ENCODE results near the gene UQCC2.

UQCC2 gene

DNA sequence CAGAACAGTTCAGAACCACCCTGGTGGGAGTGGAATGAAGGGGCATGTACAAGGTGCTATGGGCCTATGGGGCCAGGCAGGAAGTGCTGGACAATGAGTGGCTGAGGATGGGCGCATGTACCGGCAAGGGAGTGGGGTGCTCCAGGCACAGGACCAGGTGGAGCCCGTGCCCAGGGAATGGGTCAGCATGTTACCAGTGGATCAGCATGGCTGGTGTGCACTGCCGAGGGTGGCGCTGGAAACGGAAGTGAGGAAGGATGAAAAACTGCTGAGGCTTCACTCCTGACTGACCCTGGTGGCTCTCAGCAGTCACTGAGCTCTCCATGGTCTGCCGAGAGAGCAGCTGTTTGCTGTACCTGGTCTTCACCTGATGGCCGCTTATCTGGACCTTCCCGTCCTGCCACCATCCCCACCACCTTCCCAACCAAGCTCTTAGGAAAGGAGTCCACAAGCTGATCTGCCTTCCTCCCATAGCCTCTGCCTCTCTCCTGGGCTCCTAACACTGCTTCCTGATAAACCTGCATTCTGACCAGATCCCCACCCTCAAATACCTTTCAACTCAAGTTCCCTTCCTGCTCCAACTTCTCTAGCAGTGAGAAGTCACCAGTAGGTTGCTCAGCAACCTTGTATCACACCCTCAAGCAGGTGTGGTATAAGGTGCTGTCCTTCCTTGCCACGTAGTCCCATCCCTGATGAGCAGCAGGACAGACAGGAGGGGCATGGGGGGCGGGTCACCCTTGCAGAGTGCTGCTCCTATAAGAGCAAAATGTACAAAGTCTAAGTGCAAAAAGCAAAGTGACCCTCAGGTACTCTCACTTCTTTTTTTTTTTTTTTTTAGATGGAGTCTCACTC is 7.1 kb downstream of the UQCC2 start:
- no peak for DNase-seq

DNA sequence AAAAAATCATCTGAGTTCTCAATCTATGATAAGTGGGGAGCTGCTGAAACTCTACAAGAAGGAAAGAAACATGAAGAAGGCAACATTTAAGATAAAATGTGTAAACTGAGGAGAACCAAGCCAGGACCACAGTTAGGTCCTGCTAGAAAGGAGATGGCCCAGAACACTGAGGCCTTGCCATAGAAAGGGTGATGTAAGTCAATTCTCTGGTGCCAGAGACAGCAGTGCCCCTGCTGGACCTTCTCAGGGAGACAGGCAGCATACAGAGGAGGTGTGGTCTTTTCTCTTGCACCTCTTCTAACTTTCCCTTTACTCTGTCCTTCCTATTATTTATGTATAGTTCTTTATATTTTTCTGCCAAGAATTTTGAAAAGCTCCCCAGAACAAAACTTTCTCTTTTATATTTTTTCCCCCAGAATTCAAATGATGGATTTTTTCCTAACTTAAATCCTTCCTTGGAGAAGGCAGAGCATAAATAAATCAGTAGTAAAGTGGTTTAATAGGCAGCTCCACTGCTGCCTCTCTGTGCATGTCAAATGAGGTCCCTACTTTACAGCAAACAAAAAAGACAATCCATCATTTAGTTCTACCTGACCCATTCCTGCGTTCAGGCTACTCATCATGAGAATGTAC is 9.0 kb downstream of the UQCC2 start:
- peak; percentile 54 for DNase-seq

DNA sequence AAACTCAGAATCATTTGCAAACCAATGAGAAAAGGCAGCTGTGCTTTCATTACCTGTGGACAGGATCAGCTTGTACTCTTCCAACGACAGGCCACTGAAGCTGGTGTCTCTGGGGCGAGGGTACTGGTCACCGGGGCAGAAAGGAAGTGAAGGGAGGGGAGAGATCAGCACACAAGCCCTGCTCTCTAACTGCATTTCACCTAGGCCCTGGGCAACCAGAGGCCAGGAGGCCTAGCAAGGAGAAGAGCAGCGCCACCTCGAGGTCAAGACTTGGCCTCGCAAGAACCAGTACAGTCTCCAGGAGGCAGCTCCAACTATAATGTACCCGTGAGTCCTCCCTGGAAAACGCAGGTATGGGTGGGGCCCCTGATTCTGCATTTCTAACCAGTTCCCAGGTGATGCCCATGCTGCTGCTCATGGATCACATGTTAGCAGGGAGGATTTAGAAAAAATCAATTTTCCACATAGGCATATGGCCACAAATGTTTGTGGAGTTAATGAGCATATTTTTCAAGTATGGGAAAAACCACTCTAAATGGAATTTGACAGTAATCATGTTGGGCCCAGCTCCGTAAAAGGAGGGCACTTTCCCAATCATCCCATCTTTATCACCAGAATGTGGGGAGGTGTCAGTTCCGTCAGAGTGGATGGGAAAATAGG is 11.0 kb downstream of the UQCC2 start:
- peak; percentile 46 for DNase-seq

DNA sequence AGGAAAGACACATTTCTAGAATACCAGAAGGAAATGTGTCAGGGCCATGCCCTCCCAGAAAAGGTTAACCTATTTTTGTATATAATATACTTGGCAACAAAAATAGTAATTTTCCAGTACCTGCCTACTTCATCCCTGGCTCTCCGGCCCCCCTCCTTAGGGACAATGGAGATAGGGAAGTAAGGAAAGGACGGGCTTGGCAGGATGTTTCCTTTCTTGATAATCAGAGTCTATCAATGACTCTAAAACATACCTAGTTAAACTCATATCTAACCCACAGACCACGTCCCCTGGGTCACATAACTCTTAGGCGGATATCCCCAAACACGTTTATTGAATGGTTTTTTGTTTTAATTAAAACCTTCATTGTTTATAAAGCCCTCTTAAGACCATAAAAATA is 11.8 kb downstream of the UQCC2 start:
- no peak for DNase-seq

DNA sequence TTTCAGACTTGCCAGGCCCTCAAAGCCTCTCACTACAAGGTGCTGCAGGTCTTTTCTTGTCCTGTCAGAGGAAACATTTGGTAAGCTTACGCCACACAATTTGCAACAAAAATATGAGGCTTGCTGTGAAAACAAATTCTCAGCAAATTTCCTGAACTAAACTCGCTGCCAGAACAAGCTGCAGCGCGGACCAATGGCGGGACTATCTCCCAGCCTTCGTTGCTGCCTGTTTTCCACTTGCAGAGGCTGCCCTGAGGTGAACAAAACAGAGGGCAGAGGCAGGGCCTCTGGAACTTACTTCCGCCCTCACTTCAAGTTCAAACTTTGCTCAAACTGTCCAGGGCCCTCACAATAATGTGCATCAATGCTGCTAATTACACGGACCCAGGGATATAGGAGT is 12.4 kb downstream of the UQCC2 start:
- DNase-seq = no peak

DNA sequence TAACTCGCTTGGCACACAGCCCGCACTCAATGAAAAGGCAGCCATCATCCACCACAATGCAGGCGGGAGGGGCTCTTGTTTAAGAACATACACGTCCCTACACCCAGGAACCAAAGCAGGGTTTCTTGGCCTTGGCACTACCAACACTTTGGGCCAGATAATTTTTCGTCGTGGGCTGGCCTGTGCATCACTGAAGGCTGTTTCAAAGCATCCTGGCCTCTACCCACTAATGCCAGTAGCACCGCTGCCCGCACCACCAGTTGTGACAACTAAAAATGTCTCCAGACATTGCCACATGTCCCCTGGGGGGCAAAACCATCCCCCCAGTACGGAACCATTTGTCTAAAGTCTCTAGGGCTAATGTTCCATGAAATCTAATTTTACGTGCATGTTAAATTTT is 13.0 kb downstream of the UQCC2 start:
- DNase-seq = no peak

DNA sequence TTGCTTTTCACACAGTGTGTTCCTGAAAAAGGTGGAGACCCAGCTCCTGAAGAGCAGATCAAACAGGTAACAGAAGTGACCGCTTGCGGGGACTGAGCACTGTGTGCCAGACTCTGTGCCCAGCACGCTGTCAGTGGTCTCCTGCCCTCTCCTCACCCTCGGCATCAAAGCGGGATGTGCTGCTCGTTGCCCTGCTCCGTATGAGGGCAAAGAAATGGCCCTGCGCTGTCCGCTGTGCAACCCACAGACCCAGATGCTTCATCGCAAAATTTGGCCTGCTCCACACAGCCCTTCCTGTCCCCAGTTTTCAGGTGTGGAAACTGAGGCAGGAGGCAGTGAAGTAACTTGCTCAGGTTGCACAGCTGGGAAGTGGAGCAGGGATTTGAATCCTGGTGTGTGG is 13.7 kb downstream of the UQCC2 start:
- DNase-seq = no peak

DNA sequence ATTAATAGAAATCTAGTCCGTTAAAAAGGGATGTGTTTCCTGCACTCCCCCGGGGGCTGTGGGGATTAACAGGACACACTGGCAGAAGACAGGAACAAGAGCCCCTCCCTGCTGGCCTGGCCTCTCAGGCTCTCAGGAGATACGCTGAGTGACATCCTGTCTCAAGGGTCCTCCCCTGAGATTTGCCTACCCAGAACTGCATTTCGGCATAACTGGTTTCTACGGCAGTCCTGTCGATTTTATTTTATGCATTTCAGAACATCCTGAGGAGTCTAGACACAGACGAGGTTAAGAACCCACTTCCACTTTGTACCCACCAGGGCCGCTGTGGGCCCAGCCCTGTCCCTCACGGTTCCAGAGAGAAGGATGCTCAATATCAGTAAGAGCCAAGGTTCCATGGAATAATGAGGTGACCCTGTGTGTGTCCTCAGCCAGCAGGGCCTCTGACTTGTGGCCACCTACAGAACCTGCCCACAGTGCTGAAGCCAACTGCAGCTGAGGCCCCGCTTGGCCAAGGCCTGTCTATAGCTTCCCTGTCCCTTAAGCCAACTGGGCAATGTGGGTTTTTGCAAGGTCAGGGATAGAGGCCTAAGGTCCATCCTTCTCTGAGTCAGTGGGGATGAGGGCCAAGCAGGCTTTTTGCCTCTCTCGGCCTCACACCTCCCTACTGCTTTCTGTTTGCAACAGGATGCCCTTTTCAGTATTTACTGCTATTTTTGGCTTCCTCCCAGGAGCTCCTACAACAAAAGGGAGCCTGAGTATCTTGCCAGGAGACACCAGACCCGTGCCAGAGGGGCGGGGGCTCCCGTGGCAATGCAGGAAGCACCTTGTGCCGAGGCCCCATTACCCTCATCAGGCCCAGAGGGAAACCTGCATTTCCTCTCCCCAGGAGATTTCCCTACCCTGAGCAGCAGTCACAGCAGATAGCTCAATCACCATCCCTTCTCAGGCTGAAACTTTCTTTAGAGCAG is 14.7 kb downstream of the UQCC2 start:
- peak; percentile 58 for DNase-seq

DNA sequence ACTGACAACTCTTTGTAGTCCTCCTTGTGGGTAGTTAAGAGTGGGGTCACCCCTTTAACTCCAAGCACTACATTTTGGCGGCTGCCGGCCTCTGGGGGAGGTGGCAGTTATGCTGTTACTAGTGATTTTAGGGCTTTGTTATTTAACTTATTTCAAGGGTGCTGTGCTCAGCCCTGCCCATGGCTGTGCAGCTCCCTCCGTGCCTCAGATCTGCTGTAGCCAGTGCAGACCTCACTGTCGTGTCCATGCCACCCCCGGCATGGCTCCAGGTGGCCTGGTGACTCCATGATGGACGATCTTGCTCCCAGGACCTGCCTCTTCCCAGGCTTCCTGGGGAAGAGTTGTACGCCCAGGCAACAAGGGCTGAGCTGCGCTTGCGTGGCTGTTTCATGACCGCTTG is 15.4 kb downstream of the UQCC2 start:
- DNase-seq = no peak

DNA sequence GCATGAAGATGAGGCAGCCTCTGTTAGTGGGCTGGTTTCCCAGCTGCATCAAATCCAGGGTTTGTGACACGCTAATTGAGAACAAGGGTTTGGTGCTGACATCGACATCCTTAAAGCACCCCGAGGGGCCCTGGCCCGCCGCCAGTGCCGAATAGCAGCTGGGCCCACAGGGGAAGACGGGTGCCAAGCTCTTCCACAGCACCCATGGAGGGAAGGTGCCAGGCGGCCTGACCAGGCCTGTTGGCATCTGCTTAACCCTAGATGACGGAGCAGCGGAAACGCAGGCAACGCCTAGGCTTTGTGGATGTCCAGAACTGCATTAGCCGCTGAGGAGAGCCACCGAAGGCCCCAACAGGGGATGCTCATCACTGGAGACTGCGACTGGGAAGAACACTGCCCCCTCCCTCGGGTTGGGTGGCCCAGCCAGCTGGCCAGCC is 16.0 kb downstream of the UQCC2 start:
- no peak for DNase-seq

DNA sequence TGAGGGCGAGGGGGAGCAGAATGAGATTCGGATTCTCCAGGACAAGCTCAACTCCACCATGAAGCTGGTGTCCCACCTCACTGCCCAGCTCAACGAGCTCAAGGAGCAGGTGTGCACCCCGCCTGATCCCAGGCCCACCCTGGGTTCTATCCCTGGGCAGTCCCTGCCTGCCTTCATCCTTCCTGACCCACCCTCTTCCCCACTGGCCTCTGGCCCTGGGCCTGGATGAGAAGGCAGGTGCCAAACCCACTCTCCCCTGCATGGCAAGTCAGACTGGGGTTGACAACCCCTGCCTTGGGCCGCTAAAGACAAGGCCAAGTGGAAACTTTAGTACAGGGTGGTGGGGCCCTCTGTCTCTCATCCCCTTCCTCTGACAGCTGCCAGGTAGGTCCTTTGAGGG is 16.5 kb downstream of the UQCC2 start:
- DNase-seq = no peak

DNA sequence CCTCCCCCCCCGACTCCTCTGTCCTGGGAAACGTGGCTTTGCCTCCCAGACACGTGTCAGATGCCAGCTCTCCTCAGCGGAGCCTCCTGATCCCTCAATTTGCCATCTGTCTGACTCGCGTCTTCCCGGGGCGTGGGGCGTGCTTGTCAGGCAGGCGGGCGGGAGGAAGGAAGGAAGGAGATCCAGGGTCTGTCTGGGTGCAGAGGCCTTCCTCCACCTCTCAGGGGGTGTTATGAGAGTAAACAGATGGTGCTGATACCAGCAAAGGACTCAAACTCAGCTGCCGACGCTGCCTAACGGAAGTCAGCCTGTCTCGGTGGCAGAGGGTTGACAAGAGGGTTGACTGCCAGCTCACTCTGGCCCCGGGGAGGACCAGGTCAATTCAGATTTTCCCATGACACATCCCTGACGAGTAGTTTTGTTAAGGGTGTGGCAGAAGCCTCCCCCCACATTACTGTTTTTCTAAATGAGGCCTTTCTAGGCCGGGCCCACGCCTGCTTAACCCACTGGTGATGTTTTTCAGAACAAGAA is 17.0 kb downstream of the UQCC2 start:
- DNase-seq = peak; percentile 31

DNA sequence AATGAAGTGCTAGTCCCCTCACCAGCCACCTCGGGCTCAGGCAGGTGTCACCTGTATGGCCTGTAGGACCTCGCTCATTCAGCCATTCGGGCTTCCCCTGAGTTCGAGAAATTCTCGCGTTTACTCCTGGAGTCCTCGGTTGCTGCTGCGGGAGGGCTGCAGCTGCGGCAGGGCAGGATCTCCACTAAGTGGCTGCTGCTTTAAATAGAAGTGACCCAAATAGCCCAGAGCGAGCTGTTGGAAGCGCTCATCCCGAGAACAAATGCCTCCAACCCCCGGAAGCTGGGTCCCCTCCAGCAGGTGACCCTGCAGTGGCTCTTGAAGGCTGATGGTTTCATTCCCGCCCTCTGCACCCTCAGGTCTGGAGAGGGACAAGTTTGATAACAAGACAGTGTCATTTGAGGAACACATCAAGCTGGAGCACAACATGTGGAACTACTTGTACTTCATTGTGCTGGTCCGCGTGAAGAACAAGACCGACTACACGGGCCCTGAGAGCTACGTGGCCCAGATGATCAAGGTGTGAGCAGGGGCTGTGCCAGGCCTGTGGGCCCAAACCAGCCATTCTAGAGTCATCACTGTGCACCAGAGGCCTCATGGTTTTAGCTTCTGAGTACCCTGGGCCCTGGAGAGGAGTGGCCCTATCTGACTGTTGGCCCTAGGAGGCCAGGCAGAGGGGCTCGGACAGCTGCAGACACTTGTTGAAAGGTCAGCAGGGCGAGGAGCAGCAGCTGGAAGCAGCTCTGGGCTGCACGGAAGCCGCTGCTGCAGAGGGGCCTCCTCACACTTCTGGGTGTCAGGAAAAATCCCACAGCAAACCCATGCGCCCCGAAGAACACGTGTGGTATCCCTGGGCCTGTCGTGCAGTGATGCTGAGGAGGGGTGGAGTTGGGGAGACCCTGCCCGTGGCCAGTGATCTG is 18.1 kb downstream of the UQCC2 start:
- DNase-seq = no peak

DNA sequence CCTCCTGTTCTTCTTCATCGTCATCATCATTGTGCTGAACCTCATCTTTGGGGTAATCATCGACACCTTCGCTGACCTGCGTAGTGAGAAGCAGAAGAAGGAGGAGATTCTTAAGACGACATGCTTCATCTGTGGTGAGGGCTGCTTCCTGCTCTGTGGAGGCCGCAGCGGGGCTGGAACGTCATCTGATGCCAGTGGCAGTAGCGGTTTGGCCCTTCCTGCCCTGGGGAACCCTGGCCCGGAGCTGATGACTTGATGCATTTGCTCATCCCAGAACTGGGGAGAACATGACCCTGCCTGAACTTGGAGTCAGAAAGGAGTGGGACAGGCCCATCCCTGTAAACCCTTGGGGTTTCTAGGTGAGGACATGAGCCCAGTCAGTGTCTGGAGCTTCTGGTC is 18.7 kb downstream of the UQCC2 start:
- no peak for DNase-seq

DNA sequence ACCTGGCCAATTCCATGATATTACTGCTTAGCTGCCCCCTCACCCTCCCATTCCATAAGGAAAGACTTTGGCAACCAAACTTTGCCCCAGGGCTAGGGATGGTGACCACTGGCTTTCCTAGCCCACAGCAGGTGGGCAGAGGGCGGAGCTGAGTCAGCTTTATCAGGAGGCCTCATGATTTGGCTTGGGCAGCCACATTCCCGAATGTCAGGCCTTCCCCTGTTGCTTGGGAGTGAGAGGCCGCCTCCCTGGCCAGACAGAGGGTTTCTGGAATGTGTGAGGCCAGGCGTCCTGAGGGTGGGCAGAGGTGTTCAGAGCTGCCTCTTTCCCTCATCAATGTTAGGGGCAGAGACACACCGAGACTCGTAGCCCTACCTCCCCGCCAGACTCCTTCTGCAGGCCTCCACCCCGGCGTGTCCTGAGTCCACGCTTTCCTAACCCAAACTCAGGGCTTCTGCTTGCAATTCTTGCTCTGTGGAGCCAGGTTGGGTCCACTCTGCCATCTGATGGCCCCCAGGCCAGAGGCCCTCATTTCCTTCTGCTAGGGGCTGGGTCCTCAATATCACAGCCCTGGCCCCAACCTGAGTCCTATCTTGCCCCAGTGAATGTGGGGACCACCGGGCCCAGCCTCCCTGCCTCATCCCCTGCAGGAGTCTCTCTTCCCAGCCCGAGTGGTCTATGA is 19.3 kb downstream of the UQCC2 start:
- DNase-seq = peak; percentile 93

DNA sequence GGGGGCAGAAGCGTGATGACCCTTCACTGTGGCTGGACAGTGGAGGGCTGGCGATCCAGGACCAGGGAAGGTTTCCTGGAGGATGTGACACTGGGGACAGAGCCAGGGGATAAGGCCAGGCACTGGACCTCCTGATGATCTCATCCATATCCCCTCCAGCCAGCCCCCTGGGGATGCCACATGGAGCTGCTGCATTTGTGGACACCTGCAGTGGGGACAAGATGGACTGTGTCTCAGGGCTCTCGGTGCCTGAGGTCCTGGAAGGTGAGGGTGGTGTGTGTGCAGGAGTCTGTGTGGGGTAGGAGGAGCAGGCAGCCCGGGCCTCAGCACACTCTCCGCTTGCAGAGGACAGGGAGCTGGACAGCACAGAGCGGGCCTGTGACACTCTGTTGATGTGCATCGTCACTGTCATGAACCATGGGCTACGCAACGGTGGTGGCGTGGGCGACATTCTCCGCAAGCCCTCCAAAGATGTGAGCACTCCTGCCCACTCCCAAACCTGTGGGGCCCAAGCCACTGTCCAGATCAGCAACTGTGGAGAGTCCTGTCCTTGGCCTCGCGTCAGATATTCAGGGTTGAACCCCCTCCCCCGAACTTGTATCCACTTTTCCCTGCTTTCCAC is 19.9 kb downstream of the UQCC2 start:
- no peak for DNase-seq

DNA sequence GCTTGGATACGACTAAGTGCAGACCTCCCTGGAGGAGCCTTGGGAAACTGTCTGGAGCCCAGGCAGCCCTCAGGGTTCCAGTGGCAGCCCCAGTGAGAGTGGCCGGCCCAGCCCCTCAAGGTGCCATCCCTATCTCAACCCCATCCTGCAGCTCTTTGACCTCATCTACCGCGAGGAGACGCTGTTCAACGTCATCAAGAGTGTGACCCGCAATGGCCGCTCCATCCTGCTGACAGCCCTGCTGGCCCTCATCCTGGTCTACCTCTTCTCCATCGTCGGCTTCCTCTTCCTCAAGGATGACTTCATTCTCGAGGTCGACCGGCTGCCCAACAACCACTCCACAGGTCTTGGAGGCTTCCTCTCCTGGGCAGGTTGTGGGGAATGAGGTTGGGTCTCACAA is 20.7 kb downstream of the UQCC2 start:
- no peak for DNase-seq

DNA sequence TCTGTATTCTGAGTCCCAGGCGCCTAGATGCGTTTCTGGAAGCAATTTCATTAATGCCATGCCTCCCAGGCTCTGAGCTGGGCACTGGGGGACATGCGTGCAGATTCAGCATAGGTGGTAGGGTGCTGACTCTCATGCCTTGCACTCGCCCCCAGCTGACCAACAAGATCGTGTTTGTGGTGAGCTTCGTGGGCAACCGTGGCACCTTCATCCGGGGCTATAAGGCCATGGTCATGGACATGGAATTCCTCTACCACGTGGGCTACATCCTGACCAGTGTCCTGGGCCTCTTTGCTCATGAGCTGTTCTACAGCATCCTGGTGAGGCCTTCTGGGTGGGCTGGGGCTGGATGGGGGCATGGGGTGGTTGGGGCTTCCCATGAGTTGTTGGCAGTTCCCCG is 21.6 kb downstream of the UQCC2 start:
- DNase-seq = no peak

DNA sequence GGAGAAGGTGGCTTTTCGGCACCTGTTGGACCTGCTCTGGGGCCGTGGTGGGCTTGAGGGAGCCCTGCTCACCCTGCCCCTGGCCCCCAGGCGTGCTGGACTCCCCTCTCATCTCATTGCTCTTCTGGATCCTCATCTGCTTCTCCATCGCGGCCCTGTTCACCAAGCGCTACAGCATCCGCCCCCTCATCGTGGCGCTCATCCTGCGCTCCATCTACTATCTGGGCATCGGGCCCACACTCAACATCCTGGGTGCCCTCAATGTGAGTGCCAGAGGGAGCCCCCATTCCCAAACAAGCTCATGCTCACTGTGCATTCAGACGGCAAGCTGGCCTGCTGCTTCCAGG is 22.4 kb downstream of the UQCC2 start:
- no peak for DNase-seq

DNA sequence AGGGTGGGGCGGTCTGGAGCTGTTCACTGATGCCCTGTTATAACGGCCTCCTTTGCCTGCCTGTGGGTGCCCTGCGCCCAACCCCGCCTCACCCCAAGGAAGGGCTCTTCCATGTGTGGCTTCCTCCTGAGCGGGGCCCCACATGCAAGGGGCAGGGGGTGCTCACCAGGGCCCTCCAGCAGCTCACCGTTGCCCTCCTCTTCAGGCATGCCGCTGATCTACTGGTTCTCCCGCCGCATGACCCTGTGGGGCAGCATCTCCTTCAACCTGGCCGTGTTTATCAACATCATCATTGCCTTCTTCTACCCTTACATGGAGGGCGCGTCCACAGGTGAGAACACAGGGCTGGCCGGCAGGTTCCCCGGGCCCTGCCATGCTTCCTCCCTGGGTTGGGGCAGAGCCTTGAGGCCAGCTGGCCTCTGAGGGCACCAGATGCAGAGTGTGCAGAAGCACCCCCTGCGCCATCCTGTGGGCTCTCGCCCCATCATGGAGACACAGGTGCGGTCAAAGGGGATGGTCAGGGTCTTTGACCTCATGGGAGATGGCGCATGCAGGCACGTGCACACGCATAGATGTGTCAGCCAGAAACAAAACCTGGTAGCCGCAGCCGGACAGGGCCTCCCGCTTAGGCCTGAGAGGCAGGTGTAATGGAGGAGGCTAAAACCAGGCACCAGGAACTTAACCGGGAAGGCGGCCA is 22.9 kb downstream of the UQCC2 start:
- DNase-seq = no peak
